Loucy (cell line): ENCODE measurements around the gene GLRA1.

Experiments used
- EZH2phosphoT487 ChIP-seq: fragments of 200-600 bp; IDR thresholded peaks from 2 replicates; pipeline ENCODE4 v1.6.1; 2018; ENCODE audit warnings: antibody characterized with exemption, mild to moderate bottlenecking, moderate library complexity, borderline replicate concordance
- TF ChIP-seq, protein P1 (sequence below): fragments of 200-600 bp; sonication (generic); conservative IDR thresholded peaks from 2 replicates; pipeline ENCODE4 v1.5.1; 2014; ENCODE audit warnings: mild to moderate bottlenecking, antibody characterized with exemption, low read length

DNA sequence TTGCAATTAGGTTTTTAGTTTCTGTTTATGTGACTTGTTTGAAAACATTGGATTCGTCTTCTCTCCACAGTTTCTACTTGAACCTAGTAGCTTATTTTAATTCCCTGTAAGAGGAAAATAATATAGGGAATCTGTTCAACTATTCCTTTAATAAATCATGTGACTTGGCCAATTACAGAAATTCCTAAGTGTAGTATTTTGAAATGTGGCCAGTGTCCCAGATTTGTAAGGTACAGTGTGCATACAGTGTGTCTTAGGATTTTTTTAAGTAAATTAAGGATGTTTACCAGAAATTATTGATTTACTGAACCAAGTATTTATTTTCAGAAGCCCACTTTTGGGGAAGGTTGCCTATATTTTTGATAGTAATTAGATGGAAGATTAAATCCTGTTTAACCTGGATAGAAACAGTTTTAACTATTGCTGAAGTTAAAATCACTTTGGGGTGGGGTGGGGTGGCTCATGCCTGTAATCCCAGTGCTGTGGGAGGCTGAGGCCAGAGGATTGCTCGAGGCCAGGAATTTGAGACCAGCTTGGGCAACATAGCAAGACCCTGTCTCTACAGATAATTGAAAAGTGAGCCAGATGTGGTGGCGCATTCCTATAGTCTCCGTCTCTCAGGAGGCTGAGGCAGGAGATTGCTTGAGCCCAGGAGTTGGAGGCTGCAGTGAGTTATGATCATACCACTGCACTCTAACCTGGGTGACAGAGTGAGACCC lies 116.0 kb downstream of the GLRA1 start:
- TF ChIP-seq, protein P1, sequence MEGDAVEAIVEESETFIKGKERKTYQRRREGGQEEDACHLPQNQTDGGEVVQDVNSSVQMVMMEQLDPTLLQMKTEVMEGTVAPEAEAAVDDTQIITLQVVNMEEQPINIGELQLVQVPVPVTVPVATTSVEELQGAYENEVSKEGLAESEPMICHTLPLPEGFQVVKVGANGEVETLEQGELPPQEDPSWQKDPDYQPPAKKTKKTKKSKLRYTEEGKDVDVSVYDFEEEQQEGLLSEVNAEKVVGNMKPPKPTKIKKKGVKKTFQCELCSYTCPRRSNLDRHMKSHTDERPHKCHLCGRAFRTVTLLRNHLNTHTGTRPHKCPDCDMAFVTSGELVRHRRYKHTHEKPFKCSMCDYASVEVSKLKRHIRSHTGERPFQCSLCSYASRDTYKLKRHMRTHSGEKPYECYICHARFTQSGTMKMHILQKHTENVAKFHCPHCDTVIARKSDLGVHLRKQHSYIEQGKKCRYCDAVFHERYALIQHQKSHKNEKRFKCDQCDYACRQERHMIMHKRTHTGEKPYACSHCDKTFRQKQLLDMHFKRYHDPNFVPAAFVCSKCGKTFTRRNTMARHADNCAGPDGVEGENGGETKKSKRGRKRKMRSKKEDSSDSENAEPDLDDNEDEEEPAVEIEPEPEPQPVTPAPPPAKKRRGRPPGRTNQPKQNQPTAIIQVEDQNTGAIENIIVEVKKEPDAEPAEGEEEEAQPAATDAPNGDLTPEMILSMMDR, result no peak
- no peak for TF ChIP-seq EZH2phosphoT487
